M059J (cell line): ENCODE measurements around the gene MAML2. TPM values are rescaled to one million over a fixed set of nuclear protein-coding genes. Genes with fewer than 3 reads are reported as not detected.

Source experiments
- DNase-seq: peaks from one replicate; pipeline ENCODE4 v3.0.0-alpha.2; 2012; ENCODE audit warnings: low read depth
- total RNA-seq: library from RNA; depleted of rRNA; stranded (reverse); fragments of >200 nt; shearing (Covaris generic); gene quantifications from 2 replicates; pipeline ENCODE4 v1.2.3, GENCODE V29; 2014

Gene MAML2
- total RNA-seq, 1 experiment from 2014 or later, result 14.0 TPM

GRCh38 chr11:96242191-96242847 is 100.7 kb downstream of the MAML2 start:
- DNase-seq, result no peak

- no peak for DNase-seq
These were observed 101.6 kb downstream of the MAML2 start for GRCh38 chr11:96241331-96241841.

GRCh38 chr11:96238563-96239135 is 104.3 kb downstream of the MAML2 start:
- DNase-seq, result peak; percentile 41

- DNase-seq, result no peak
These were observed 105.2 kb downstream of the MAML2 start for GRCh38 chr11:96237766-96238266.

- DNase-seq, result no peak
These were observed 107.2 kb downstream of the MAML2 start for GRCh38 chr11:96235751-96236150.

GRCh38 chr11:96234866-96235441 is 108.0 kb downstream of the MAML2 start:
- peak; percentile 67 for DNase-seq

GRCh38 chr11:96232132-96232531 is 110.9 kb downstream of the MAML2 start:
- no peak for DNase-seq

GRCh38 chr11:96230686-96231085 is 112.3 kb downstream of the MAML2 start:
- DNase-seq, result no peak

GRCh38 chr11:96229354-96229977 is 113.5 kb downstream of the MAML2 start:
- DNase-seq, result no peak

- peak; percentile 66 for DNase-seq
These were observed 114.1 kb downstream of the MAML2 start for GRCh38 chr11:96228910-96229309.

GRCh38 chr11:96228473-96228891 is 114.5 kb downstream of the MAML2 start:
- peak; percentile 98 for DNase-seq

- no peak for DNase-seq
These were observed 115.8 kb downstream of the MAML2 start for GRCh38 chr11:96227244-96227643.

GRCh38 chr11:96223083-96223482 is 119.9 kb downstream of the MAML2 start:
- no peak for DNase-seq

GRCh38 chr11:96222102-96222501 is 120.9 kb downstream of the MAML2 start:
- DNase-seq, result no peak

- DNase-seq, result no peak
These were observed 121.5 kb downstream of the MAML2 start for GRCh38 chr11:96221244-96222070.

- DNase-seq, result peak; percentile 51
These were observed 122.9 kb downstream of the MAML2 start for GRCh38 chr11:96219981-96220623.

- no peak for DNase-seq
These were observed 124.1 kb downstream of the MAML2 start for GRCh38 chr11:96218901-96219300.

- no peak for DNase-seq
These were observed 125.0 kb downstream of the MAML2 start for GRCh38 chr11:96218006-96218405.

GRCh38 chr11:96217206-96217605 is 125.8 kb downstream of the MAML2 start:
- no peak for DNase-seq

GRCh38 chr11:96215826-96216225 is 127.2 kb downstream of the MAML2 start:
- no peak for DNase-seq
